Naive thymus-derived CD8-positive, alpha-beta T cell (primary cell): ENCODE data around the gene TNS1. TPM values are rescaled to one million over a fixed set of nuclear protein-coding genes. Genes with fewer than 3 reads are reported as not detected.

Experiments used
- ATAC-seq, 2 donors: fragments of 150-1000 bp; cut with Tn5 transposase in 1 of 2; sonication (Bioruptor Pico), chemical (Tn5 transposase) in 1 of 2; 1 replicate in 1 of 2; 2 replicates in 1 of 2; pipeline ENCODE4 v1.10.0; 2021; ENCODE audit warnings: mild to moderate bottlenecking in 2 of 2, moderate library complexity in 2 of 2
- POLR2A ChIA-PET: fragments of 350-600 bp; sonication (Branson Sonifier 250); formaldehyde crosslinking; loops from one replicate; lab custom pipeline; 2021; ENCODE audit warnings: antibody characterized with exemption; lab: Charles Lee
- DNase-seq, 10 donors: peaks; one replicate each; pipeline versions ENCODE4 v3.0.0 to v3.0.0-alpha.2; 2020 to 2022
- H3K27ac Mint-ChIP-seq, 10 donors: one replicate each; pipeline ENCODE4 v1.8.0; 2020 to 2022; ENCODE audit warnings: mild to moderate bottlenecking in 10 of 10, mixed read lengths in 10 of 10, moderate library complexity in 4 of 10, inconsistent platforms in 1 of 10
- H3K27me3 Mint-ChIP-seq, 5 donors: one replicate each; pipeline ENCODE4 v1.8.0; 2021 to 2022; ENCODE audit warnings: mixed read lengths in 5 of 5
- H3K36me3 Mint-ChIP-seq, 3 donors: one replicate each; pipeline ENCODE4 v1.8.0; 2020 to 2022; ENCODE audit warnings: mixed read lengths in 3 of 3, mild to moderate bottlenecking in 2 of 3, inconsistent platforms in 1 of 3
- H3K4me1 Mint-ChIP-seq, 4 donors: one replicate each; pipeline ENCODE4 v1.8.0; 2021 to 2022; ENCODE audit warnings: mixed read lengths in 4 of 4
- H3K4me3 Mint-ChIP-seq, 10 donors: one replicate each; pipeline ENCODE4 v1.8.0; 2020 to 2022; ENCODE audit warnings: mild to moderate bottlenecking in 10 of 10, mixed read lengths in 10 of 10, moderate library complexity in 6 of 10, inconsistent platforms in 1 of 10
- H3K9me3 Mint-ChIP-seq, 9 donors: one replicate each; pipeline ENCODE4 v1.8.0; 2020 to 2022; ENCODE audit warnings: mixed read lengths in 9 of 9, mild to moderate bottlenecking in 3 of 9, inconsistent platforms in 1 of 9, moderate library complexity in 1 of 9
- polyA plus RNA-seq, 3 donors: library from polyadenylated mRNA; unstranded; fragments of 300-500 nt; fragmentation: Illumina TruSeq; gene quantifications; one replicate each; pipeline ENCODE4 v1.2.3, GENCODE V29; 2021
- total RNA-seq, 8 experiments: library from RNA in 2 of 8; stranded (reverse) in 2 of 8; gene quantifications; one replicate each; pipeline ENCODE4 v1.2.3 and lab custom pipeline; 2021 to 2026

TNS1 gene
- total and polyA plus RNA-seq, 5 experiments from 2014 or later: 0.21 to 0.47 TPM; not detected in 3

- Mint-ChIP-seq H3K4me3 (no peak overlapping the region), H3K27ac (no peak overlapping the region), H3K36me3 (no peaks in the 10 kb centered on the region), H3K4me1 (peaks cover 0 to 11% (median 2%) of the 10 kb centered on the region in 4 donors), H3K9me3 (no peaks in the 10 kb centered on the region), H3K27me3 (peaks cover 0 to 2% (median 0%) of the 10 kb centered on the region in 5 donors)
- POLR2A ChIA-PET: no interaction called here
- ATAC-seq (no peak), DNase-seq (no peak)
Measured at GRCh38 chr2:217897816-217898806, 104.7 kb downstream of the TNS1 start.

DNA sequence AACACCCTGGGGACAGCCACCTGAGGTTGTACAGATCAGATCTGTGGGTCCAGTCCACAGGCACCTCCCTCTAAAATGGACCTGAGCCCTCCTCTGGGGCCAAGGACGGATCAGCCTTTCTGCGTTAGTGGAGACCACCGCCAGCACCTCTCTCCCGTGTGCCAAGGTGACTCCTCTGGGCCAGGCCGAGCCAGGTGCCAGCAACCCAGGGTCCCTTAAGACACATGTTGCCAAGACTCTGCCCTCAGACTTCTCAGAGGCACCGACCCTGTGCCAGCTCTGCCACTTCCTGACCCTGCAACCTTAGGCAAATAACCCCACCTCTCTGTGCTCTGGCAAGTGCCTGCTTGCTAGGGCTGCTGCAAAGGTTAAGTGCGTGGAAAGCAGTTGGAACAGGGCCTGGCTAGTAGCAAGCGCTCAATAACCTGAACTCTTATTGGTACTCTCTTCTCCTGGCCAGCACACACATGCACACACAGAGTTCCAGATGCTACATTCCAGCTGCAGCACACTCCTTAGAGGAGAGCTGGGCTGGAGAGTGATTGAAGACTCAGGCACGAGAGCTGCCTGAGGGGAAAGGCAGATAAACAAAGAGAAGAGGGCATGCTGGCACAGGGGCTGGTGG lies 105.6 kb downstream of the TNS1 start:
- ATAC-seq: no peak
- POLR2A ChIA-PET: no interaction called here
- H3K4me3 Mint-ChIP-seq: no peak overlapping the region

DNA sequence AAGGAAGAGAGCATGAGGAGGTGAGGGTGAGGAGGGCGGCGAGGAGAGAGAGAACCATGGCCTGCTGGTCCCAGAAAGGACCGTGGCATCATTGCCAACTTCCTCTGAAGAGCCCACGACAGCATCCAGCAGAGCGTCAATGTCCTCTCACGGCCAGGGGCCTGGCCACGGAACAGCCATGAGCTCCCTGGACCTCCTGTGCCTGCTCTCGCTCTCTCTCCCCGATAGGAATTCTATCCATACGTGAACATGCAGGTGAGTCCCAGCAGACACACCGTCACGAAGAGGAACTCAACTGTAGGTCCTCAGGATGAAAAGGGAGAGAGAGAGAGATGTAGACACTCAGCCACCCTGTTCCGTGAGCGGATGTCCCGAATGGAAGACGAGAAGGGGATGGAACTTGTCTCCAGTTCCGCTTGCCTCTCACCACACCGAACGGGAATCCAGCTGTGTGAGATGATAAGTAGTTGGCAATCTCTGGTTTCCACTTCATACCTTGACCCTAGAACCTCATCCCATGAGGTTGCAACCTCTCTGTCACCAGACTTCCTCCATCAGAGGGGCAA lies 107.6 kb downstream of the TNS1 start:
- ATAC-seq: no peak
- POLR2A ChIA-PET: no interaction called here

More for the DNA sequence above, 105.6 kb downstream of the TNS1 start:
- no peaks in the 10 kb centered on the region for H3K36me3 Mint-ChIP-seq
- no peak overlapping the region for H3K27ac Mint-ChIP-seq
- H3K9me3 Mint-ChIP-seq: no peaks in the 10 kb centered on the region
- no peak for DNase-seq
- H3K27me3 Mint-ChIP-seq: no peaks in the 10 kb centered on the region
- peaks cover 0 to 2% (median 0%) of the 10 kb centered on the region in 4 donors for H3K4me1 Mint-ChIP-seq

GRCh38 chr2:217893440-217893839 lies 109.4 kb downstream of the TNS1 start:
- no peak overlapping the region for H3K27ac Mint-ChIP-seq
- POLR2A ChIA-PET: no interaction called here
- no peaks in the 10 kb centered on the region for H3K4me1 Mint-ChIP-seq

More for the DNA sequence above, 107.6 kb downstream of the TNS1 start:
- no peaks in the 10 kb centered on the region for H3K4me1 Mint-ChIP-seq
- no peaks in the 10 kb centered on the region for H3K9me3 Mint-ChIP-seq
- no peak for DNase-seq
- H3K27ac Mint-ChIP-seq: no peak overlapping the region
- no peak overlapping the region for H3K4me3 Mint-ChIP-seq
- H3K27me3 Mint-ChIP-seq: no peaks in the 10 kb centered on the region
- H3K36me3 Mint-ChIP-seq: no peaks in the 10 kb centered on the region

GRCh38 chr2:217892560-217892959 lies 110.2 kb downstream of the TNS1 start:
- Mint-ChIP-seq H3K36me3 (no peaks in the 10 kb centered on the region), H3K27ac (no peak overlapping the region), H3K4me1 (no peaks in the 10 kb centered on the region), H3K4me3 (no peak overlapping the region), H3K9me3 (no peaks in the 10 kb centered on the region), H3K27me3 (no peaks in the 10 kb centered on the region)
- DNase-seq (no peak), ATAC-seq (no peak)
- POLR2A ChIA-PET: no interaction called here

More at GRCh38 chr2:217893440-217893839, 109.4 kb downstream of the TNS1 start:
- H3K9me3 Mint-ChIP-seq: no peaks in the 10 kb centered on the region
- H3K27me3 Mint-ChIP-seq: no peaks in the 10 kb centered on the region
- H3K36me3 Mint-ChIP-seq: no peaks in the 10 kb centered on the region
- DNase-seq (no peak), ATAC-seq (no peak)
- no peak overlapping the region for H3K4me3 Mint-ChIP-seq

GRCh38 chr2:217890445-217890844 lies 112.3 kb downstream of the TNS1 start:
- H3K9me3 Mint-ChIP-seq: no peaks in the 10 kb centered on the region
- H3K27ac Mint-ChIP-seq: no peak overlapping the region
- H3K27me3 Mint-ChIP-seq: peaks cover 0 to 3% (median 0%) of the 10 kb centered on the region in 5 donors
- H3K4me1 Mint-ChIP-seq: peaks cover 2 to 10% (median 4%) of the 10 kb centered on the region in 4 donors
- H3K36me3 Mint-ChIP-seq: no peaks in the 10 kb centered on the region
- no peak for ATAC-seq
- POLR2A ChIA-PET: no interaction called here
- no peak overlapping the region for H3K4me3 Mint-ChIP-seq
- no peak for DNase-seq

DNA sequence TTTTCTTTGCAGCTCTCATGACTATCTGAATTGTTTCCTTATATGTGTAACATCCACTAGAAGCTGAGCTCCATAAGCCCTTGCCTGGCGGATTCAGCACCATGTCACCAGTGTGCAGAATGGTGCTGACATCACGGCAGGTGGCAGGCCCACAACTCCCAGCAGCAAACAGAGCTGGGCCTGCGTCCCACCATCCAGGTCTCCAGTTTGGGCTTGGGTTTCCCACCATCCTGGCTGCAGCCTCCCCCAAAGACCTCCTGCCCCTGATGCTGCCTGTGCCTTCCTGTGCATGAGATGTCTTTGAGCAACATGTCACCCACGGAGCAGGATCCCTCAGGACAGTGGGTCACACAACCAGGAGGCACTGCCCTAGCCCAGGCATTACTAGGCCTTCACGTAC lies 113.1 kb downstream of the TNS1 start:
- H3K4me1 Mint-ChIP-seq: peaks cover 2 to 10% (median 4%) of the 10 kb centered on the region in 4 donors
- DNase-seq (no peak), ATAC-seq (no peak)
- no peak overlapping the region for H3K4me3 Mint-ChIP-seq
- no peaks in the 10 kb centered on the region for H3K36me3 Mint-ChIP-seq
- no peaks in the 10 kb centered on the region for H3K9me3 Mint-ChIP-seq
- peaks cover 0 to 8% (median 1%) of the 10 kb centered on the region in 5 donors for H3K27me3 Mint-ChIP-seq
- POLR2A ChIA-PET: no interaction called here
- H3K27ac Mint-ChIP-seq: no peak overlapping the region

DNA sequence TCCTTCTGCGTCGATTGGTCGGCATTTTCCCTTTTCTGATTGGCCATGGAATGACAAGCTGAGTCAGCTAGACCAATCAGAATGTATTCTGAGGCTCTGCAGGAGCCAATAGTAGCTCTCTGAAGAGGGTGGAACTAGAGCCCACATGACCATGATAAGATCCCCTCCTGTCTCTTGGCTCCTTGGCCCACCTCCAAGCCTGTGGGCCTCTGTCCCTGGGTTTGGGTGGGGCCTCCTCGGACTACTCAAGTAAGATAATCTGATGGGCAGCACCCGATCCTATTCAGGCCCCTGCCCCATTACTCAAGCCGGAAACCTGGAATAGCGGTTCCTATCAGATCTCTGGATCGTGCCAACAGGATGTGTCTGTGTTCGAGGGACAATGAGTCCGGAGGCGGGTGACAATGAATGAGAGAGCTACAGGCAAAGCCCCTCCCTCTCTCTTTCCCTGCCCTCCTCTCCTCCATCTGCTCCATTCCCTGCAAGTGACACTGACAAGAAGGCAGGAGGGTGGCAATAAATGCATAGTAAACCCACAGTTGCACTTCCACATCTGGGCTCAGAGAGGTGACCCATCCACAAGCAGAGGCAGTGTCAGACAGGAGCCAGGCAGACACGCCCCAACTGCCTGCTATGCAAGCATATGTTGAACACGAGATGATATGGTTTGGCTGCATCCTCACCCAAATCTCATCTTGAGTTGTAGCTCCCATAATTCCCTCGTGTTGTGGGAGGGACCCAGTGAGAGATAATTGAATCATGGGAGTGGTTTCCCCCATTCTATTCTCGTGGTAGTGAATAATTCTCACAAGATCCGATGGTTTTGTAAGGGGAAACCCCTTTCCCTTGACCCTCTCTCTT lies 114.7 kb downstream of the TNS1 start:
- H3K27me3 Mint-ChIP-seq: peaks cover 0 to 13% (median 3%) of the 10 kb centered on the region in 5 donors
- POLR2A ChIA-PET: no interaction called here
- H3K9me3 Mint-ChIP-seq: no peaks in the 10 kb centered on the region
- no peak for DNase-seq
- no peak for ATAC-seq
- H3K36me3 Mint-ChIP-seq: no peaks in the 10 kb centered on the region
- H3K27ac Mint-ChIP-seq: no peak overlapping the region
- no peak overlapping the region for H3K4me3 Mint-ChIP-seq
- H3K4me1 Mint-ChIP-seq: peaks cover 2 to 10% (median 4%) of the 10 kb centered on the region in 4 donors

DNA sequence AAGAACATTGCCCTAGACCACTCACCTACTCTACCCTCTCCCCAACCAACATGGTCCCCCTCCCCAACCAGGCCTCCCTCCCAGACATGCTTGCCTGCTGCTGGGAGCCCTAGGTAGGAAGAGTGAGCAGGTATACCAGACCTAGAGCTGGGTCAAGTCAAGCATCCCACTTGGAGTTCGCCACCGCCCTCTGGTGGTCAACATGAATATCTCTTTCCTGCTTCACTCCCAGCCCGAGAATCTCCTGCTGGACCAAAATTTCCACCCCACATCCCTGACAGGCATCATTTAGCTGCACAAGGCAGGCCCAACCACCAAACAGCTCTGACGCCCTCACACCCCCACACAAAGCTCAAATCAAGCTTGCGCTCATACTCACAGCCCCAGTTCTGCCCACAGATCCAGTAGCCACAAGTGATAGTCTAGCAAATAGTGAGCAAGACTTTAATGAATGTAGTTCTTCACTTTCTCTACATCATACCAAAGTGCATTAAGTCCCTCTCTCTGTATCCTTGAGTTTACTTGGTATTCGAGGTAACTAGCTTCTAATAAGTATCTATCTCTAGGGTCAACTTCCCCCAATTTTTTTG lies 116.0 kb downstream of the TNS1 start:
- POLR2A ChIA-PET: no interaction called here
- ATAC-seq: peak; percentile 30 to 50
- peak; percentile 25 to 80 (median 50) for DNase-seq
- Mint-ChIP-seq H3K4me3 (no peak overlapping the region), H3K9me3 (no peaks in the 10 kb centered on the region), H3K36me3 (no peaks in the 10 kb centered on the region), H3K27ac (no peak overlapping the region), H3K27me3 (peaks cover 0 to 13% (median 3%) of the 10 kb centered on the region in 5 donors), H3K4me1 (peaks cover 2 to 10% (median 4%) of the 10 kb centered on the region in 4 donors)

DNA sequence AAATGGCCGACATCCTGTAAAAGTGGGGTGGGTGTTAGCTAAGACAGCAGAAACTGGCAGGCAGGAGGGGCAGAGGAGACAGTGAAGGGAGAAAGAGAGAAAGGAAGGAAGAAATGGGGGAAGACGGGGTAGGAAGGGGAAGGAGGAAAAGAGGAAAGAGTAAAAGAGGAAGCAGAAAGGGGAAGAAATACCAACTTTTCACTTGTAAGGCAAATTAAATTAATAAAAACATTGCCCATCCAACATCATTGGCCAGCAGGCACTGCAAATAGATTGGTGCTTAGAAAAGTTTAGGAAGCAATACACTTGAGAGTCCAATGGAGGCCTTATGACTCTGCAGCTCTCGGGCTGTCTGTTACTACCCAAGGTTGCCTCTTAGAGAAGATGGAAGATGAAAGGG lies 116.7 kb downstream of the TNS1 start:
- POLR2A ChIA-PET: no interaction called here
- no peak overlapping the region for H3K27ac Mint-ChIP-seq
- DNase-seq (no peak), ATAC-seq (no peak)
- no peaks in the 10 kb centered on the region for H3K9me3 Mint-ChIP-seq
- peaks cover 0 to 13% (median 3%) of the 10 kb centered on the region in 5 donors for H3K27me3 Mint-ChIP-seq
- no peak overlapping the region for H3K4me3 Mint-ChIP-seq
- H3K36me3 Mint-ChIP-seq: no peaks in the 10 kb centered on the region
- peaks cover 2 to 10% (median 4%) of the 10 kb centered on the region in 4 donors for H3K4me1 Mint-ChIP-seq

- POLR2A ChIA-PET: no interaction called here
- H3K27me3 Mint-ChIP-seq: peaks cover 0 to 13% (median 3%) of the 10 kb centered on the region in 5 donors
- ATAC-seq: no peak
- peaks cover 2 to 10% (median 4%) of the 10 kb centered on the region in 4 donors for H3K4me1 Mint-ChIP-seq
- no peak overlapping the region for H3K27ac Mint-ChIP-seq
- DNase-seq: no peak
- H3K9me3 Mint-ChIP-seq: no peaks in the 10 kb centered on the region
- H3K36me3 Mint-ChIP-seq: no peaks in the 10 kb centered on the region
- H3K4me3 Mint-ChIP-seq: no peak overlapping the region
Measured at GRCh38 chr2:217884985-217885384, 117.8 kb downstream of the TNS1 start.

- Mint-ChIP-seq H3K4me3 (no peak overlapping the region), H3K27me3 (peaks cover 0 to 16% (median 3%) of the 10 kb centered on the region in 5 donors), H3K4me1 (peaks cover 0 to 1% (median 0%) of the 10 kb centered on the region in 4 donors), H3K27ac (no peak overlapping the region), H3K36me3 (no peaks in the 10 kb centered on the region), H3K9me3 (no peaks in the 10 kb centered on the region)
- DNase-seq (no peak), ATAC-seq (no peak)
- POLR2A ChIA-PET: no interaction called here
Measured at GRCh38 chr2:217880891-217881290, 121.9 kb downstream of the TNS1 start.
